Heart left ventricle (tissue), 13 donors: ENCODE results near the gene UFL1.

ENCODE experiments used
- CTCF ChIP-seq, 12 donors: fragments of 200-600 bp; sonication (generic) in 4 of 12; IDR thresholded peaks; one replicate each; pipeline versions ENCODE4 v1.5.0 to v1.8.0; 2018 to 2022; ENCODE audit warnings: antibody characterized with exemption in 12 of 12, mild to moderate bottlenecking in 5 of 12
- POLR2A ChIP-seq, 2 donors: fragments of 450-650 bp; IDR thresholded peaks; one replicate each; pipeline ENCODE4 v1.6.1; 2017; ENCODE audit warnings: antibody characterized with exemption in 2 of 2, mild to moderate bottlenecking in 2 of 2, moderate library complexity in 2 of 2
- donor health status: ischemic (EF 13 %, LVEDD 7.1; RV severe dilation, severe dysfunction).
- donor health status: DM: no; HTN: yes; CAD: no.
- donor health status: DM: no; HTN: no; CAD: no.
- donor health status: ischemic (EF 25% LVEDD 6.9; RV normal size, moderate dysfunction).
- donor health status: ischemic (EF 25% LVEDD 5.7; RV mildly dilated, moderate dysfunction).
- donor health status: ischemic (EF 35%, LVEDD 5.7; RV mildly dilated, moderate dysfunction).
- donor health status: nonischemic (EF 11% LVEDD 7.7; RV severe dilation, severe dysfunction).
- donor health status: DM: yes; HTN: yes; CAD: no.
- donor health status: PGD.
- donor health status: ischemic (EF 29% LVEDD 5.4; RV normal size, mild dysfunction).
- donor health status: nonischemic (EF 23%, LVEDD 6.1; RV moderate dilation, normal function).

- no peak for TF ChIP-seq CTCF (IDR thresholded peaks at IDR 0.05)
- no peak for TF ChIP-seq POLR2A (IDR thresholded peaks at IDR 0.05)
These were observed 24.3 kb downstream of the UFL1 start for GRCh38 chr6:96545882-96546281.
